HCT116 (cell line): Measurements from ENCODE around the gene RGS7. TPM values are rescaled to one million over a fixed set of nuclear protein-coding genes. Genes with fewer than 3 reads are reported as not detected.
"Not testable (repeated sequence)": the region's sequence is repeated elsewhere in the genome, so short reads cannot be mapped to it uniquely, and the experiment has no call there.

ENCODE experiments used
- ATAC-seq: fragments of 200-7000 bp; cut with Tn5 transposase; 2 replicates; pipeline ENCODE4 v1.9.1; 2020; ENCODE audit warnings: mild to moderate bottlenecking, moderate library complexity
- BruUV-seq: library from RNA; stranded (reverse); fragments of 400-500 nt; replicated peaks from 2 replicates; lab custom pipeline; 2021; lab: Mats Ljungman, UMichigan
- CTCF ChIA-PET: fragments of 300-600 bp; sonication (Branson Sonifier 250); formaldehyde crosslinking; loops from one replicate; lab custom pipeline; 2021; ENCODE audit warnings: antibody characterized with exemption; lab: Charles Lee
- POLR2A ChIA-PET: fragments of 300-600, 350-600 bp; sonication (Branson Sonifier 250); formaldehyde crosslinking; loops from one replicate; lab custom pipeline; 2021; ENCODE audit warnings: antibody characterized with exemption; lab: Charles Lee
- RAD21 ChIA-PET, 2 experiments: fragments of 300-600 bp; sonication (Branson Sonifier 250); formaldehyde crosslinking; loops; one replicate each; lab custom pipeline; 2023; ENCODE audit warnings: low total read pairs in 2 of 2; ENCODE audit not compliant: uncharacterized antibody in 2 of 2, unreplicated experiment in 2 of 2, low non-redundant PET in 1 of 2; lab: Charles Lee
- DNase-seq: peaks from one replicate; pipeline ENCODE4 v3.0.0-alpha.2; 2010; ENCODE audit warnings: low read depth, low spot score
- H2AFZ ChIP-seq: fragments of 200-600 bp; shearing (Covaris generic), sonication (generic); 2 replicates; pipeline ENCODE4 v1.6.1; 2017; ENCODE audit warnings: low read depth, mixed run types, mixed read lengths, antibody characterized with exemption, low read length; ENCODE audit not compliant: poor library complexity, severe bottlenecking
- H3K27ac ChIP-seq: 2 replicates; pipeline ENCODE4 v1.5.1; 2012; ENCODE audit warnings: low read depth, low read length
- H3K27me3 ChIP-seq: fragments of 200-600 bp; sonication (generic); 2 replicates; pipeline ENCODE4 v1.6.1; 2016; ENCODE audit warnings: mixed run types, low read length, mixed read lengths; ENCODE audit not compliant: insufficient read depth
- H3K36me3 ChIP-seq, 2 experiments: fragments of 200-500 bp in 1 of 2; fragments of 200-600 bp in 1 of 2; sonication (Bioruptor generic) in 1 of 2; sonication (generic) in 1 of 2; 2 replicates each; pipeline versions ENCODE4 v1.5.1 to v1.6.1; 2014 to 2016; ENCODE audit warnings: low read length in 2 of 2, inconsistent platforms in 1 of 2, mixed read lengths in 1 of 2, mixed run types in 1 of 2; ENCODE audit not compliant: insufficient read depth in 2 of 2, control insufficient read depth in 1 of 2
- H3K4me1 ChIP-seq, 2 experiments: fragments of 200-600 bp in 1 of 2; sonication (generic) in 1 of 2; 2 replicates each; pipeline versions ENCODE4 v1.5.1 to v1.6.1; 2012 to 2017; ENCODE audit warnings: low read length in 2 of 2, inconsistent platforms in 1 of 2, mild to moderate bottlenecking in 1 of 2, mixed read lengths in 1 of 2, mixed run types in 1 of 2, moderate library complexity in 1 of 2; ENCODE audit not compliant: insufficient read depth in 2 of 2, control insufficient read depth in 1 of 2
- H3K4me2 ChIP-seq: fragments of 200-600 bp; sonication (generic); 2 replicates; pipeline ENCODE4 v1.6.1; 2017; ENCODE audit warnings: mixed run types, low read length, mixed read lengths
- H3K4me3 ChIP-seq, 2 experiments: fragments of 200-600 bp in 1 of 2; sonication (generic) in 1 of 2; replicated peaks in 1 of 2; 2 replicates each; pipeline ENCODE4 v1.5.1; 2011 to 2016; ENCODE audit warnings: low read length in 2 of 2, control low read depth in 1 of 2, low read depth in 1 of 2, mild to moderate bottlenecking in 1 of 2, mixed read lengths in 1 of 2, mixed run types in 1 of 2
- H3K79me2 ChIP-seq: fragments of 200-600 bp; sonication (generic); 2 replicates; pipeline ENCODE4 v1.6.1; 2017; ENCODE audit warnings: mild to moderate bottlenecking, mixed run types, low read length, moderate library complexity, mixed read lengths; ENCODE audit not compliant: insufficient read depth
- H3K9ac ChIP-seq: fragments of 200-600 bp; sonication (generic); 2 replicates; pipeline ENCODE4 v1.6.1; 2016; ENCODE audit warnings: low read length, mixed read lengths
- H3K9me2 ChIP-seq: fragments of 200-600 bp; sonication (generic), shearing (Covaris generic); 2 replicates; pipeline ENCODE4 v1.6.1; 2017; ENCODE audit warnings: mixed run types, mild to moderate bottlenecking, moderate library complexity; ENCODE audit not compliant: insufficient read depth
- H3K9me3 ChIP-seq, 2 experiments: fragments of 200-500 bp in 1 of 2; fragments of 200-600 bp in 1 of 2; sonication (Bioruptor generic) in 1 of 2; sonication (generic) in 1 of 2; 2 replicates each; pipeline ENCODE4 v1.6.1; 2014 to 2017; ENCODE audit warnings: low read length in 2 of 2, mixed read lengths in 2 of 2, inconsistent platforms in 1 of 2, low read depth in 1 of 2, mild to moderate bottlenecking in 1 of 2, mixed run types in 1 of 2, moderate library complexity in 1 of 2; ENCODE audit not compliant: control insufficient read depth in 1 of 2, insufficient read depth in 1 of 2
- H4K20me1 ChIP-seq: fragments of 200-600 bp; sonication (generic), shearing (Covaris generic); 2 replicates; pipeline ENCODE4 v1.6.1; 2017; ENCODE audit warnings: mixed run types, mild to moderate bottlenecking, moderate library complexity; ENCODE audit not compliant: insufficient read depth
- CBX3 ChIP-seq: IDR thresholded peaks from 2 replicates; pipeline ENCODE4 v1.6.1; 2012; ENCODE audit warnings: low read depth
- CTCF ChIP-seq, 3 experiments: fragments of 200-600 bp in 1 of 3; sonication (generic) in 1 of 3; IDR thresholded peaks in 2 of 3; conservative IDR thresholded peaks in 1 of 3; 2 replicates each; pipeline ENCODE4 v1.5.1; 2012 to 2017; ENCODE audit warnings: low read depth in 2 of 3, low read length in 2 of 3, antibody characterized with exemption in 1 of 3, borderline replicate concordance in 1 of 3, control low read depth in 1 of 3, mild to moderate bottlenecking in 1 of 3, mixed read lengths in 1 of 3, mixed run types in 1 of 3, moderate library complexity in 1 of 3; ENCODE audit not compliant: insufficient read depth in 1 of 3
- EGR1 ChIP-seq: IDR thresholded peaks from 2 replicates; pipeline ENCODE4 v1.6.1; 2012; ENCODE audit warnings: low read depth
- EZH2phosphoT487 ChIP-seq: fragments of 200-600 bp; IDR thresholded peaks from 2 replicates; pipeline ENCODE4 v1.6.1; 2018; ENCODE audit warnings: antibody characterized with exemption, borderline replicate concordance
- JUND ChIP-seq: IDR thresholded peaks from 2 replicates; pipeline ENCODE4 v1.6.1; 2012
- REST ChIP-seq: IDR thresholded peaks from 2 replicates; pipeline ENCODE4 v1.6.1; 2012; ENCODE audit warnings: low read depth
- SIN3A ChIP-seq: IDR thresholded peaks from 2 replicates; pipeline ENCODE4 v1.6.1; 2012; ENCODE audit warnings: low read depth
- TCF7L2 ChIP-seq: IDR thresholded peaks from 2 replicates; pipeline ENCODE4 v1.7.0; 2011; ENCODE audit warnings: borderline replicate concordance, inconsistent platforms; ENCODE audit not compliant: insufficient read depth, insufficient read length; ENCODE audit errors: extremely low read depth
- YY1 ChIP-seq: IDR thresholded peaks from 2 replicates; pipeline ENCODE4 v1.6.1; 2011; ENCODE audit warnings: low read length, low read depth, moderate library complexity, mild to moderate bottlenecking; ENCODE audit not compliant: insufficient replicate concordance; ENCODE audit errors: extremely low read depth
- ZBTB33 ChIP-seq: IDR thresholded peaks from 2 replicates; pipeline ENCODE4 v1.6.1; 2011; ENCODE audit warnings: mild to moderate bottlenecking, low read length, moderate library complexity; ENCODE audit not compliant: insufficient replicate concordance; ENCODE audit errors: extremely low read depth
- ZFX ChIP-seq: fragments of 450-650 bp; IDR thresholded peaks from 2 replicates; pipeline ENCODE4 v1.6.1; 2017
- ZNF274 ChIP-seq: fragments of 200-500 bp; sonication (Bioruptor generic); IDR thresholded peaks from 2 replicates; pipeline ENCODE4 v1.6.1; 2014; ENCODE audit warnings: mild to moderate bottlenecking, low read depth, low read length, inconsistent platforms
- intact Hi-C: fragments of 100-400 bp; cut with micrococcal nuclease; formaldehyde crosslinking; loops from 2 replicates; pipeline ENCODE4 v1.10.0; 2022
- total RNA-seq: library from RNA; stranded (reverse); gene quantifications from one replicate; pipeline ENCODE4 v1.2.1, GENCODE V29; 2021; ENCODE audit not compliant: unreplicated experiment

RGS7 gene
- total RNA-seq, 1 experiment from 2014 or later = not detected

GRCh38 chr1:240737298-240737697, 619.7 kb downstream of the RGS7 start:
- no peak for DNase-seq
- H4K20me1 ChIP-seq = no peaks in the 10 kb centered on the region
- ChIA-PET POLR2A (no interaction called here), CTCF (no interaction called here), RAD21 (no interaction called here)
- H2AFZ ChIP-seq = no peak overlapping the region
- intact Hi-C loops = no loop called here
- no peak overlapping the region for H3K27ac ChIP-seq
- no peaks in the 10 kb centered on the region for H3K36me3 ChIP-seq
- no peaks in the 10 kb centered on the region for H3K4me1 ChIP-seq
- no peak overlapping the region for H3K4me3 ChIP-seq
- H3K9me3 ChIP-seq = peaks cover 3 to 6% of the 10 kb centered on the region in 2 experiments; a peak in 1 of 4 replicates
- no peak overlapping the region for H3K9ac ChIP-seq
- H3K27me3 ChIP-seq = no peaks in the 10 kb centered on the region
- H3K4me2 ChIP-seq = no peak overlapping the region
- no peaks in the 10 kb centered on the region for H3K9me2 ChIP-seq
- TF ChIP-seq ZFX = no peak
- no peak for TF ChIP-seq TCF7L2
- TF ChIP-seq ZBTB33 = no peak
- no peak for TF ChIP-seq REST
- TF ChIP-seq EZH2phosphoT487 = no peak
- no peak for TF ChIP-seq EGR1
- TF ChIP-seq SIN3A = no peak
- no peak for TF ChIP-seq CBX3
- no peak for TF ChIP-seq ZNF274
- no peak for TF ChIP-seq CTCF (IDR thresholded peaks at IDR 0.05 in 2 of 3, conservative IDR thresholded peaks at IDR 0.05 in 1 of 3; ENCODE audit: borderline replicate concordance in 1 of 3, insufficient read depth in 1 of 3, low read depth in 2 of 3, low read length in 2 of 3)
- no peak for TF ChIP-seq JUND
- no peak for TF ChIP-seq YY1
- ATAC-seq = no peak
- H3K79me2 ChIP-seq = no peaks in the 10 kb centered on the region
- no TSS peak for BruUV-seq

- H3K4me1 ChIP-seq, BruUV-seq, H3K27ac ChIP-seq, POLR2A ChIA-PET, H3K9ac ChIP-seq, H3K36me3 ChIP-seq, ATAC-seq, H3K9me2 ChIP-seq, H4K20me1 ChIP-seq, H3K27me3 ChIP-seq, H3K4me3 ChIP-seq, H3K9me3 ChIP-seq, intact Hi-C loops, H3K79me2 ChIP-seq, H2AFZ ChIP-seq, CTCF ChIA-PET, H3K4me2 ChIP-seq, RAD21 ChIA-PET, DNase-seq: not testable (repeated sequence)
Measured at GRCh38 chr1:240734705-240735104, 622.3 kb downstream of the RGS7 start.
